NCI-H526 treated with DMSO at 0.1 percent for 48 hours (cell line): Measurements from ENCODE around the gene DIS3L.
"Not testable (repeated sequence)": the region's sequence is repeated elsewhere in the genome, so short reads cannot be mapped to it uniquely, and the experiment has no call there.

Experiments
- DNase-seq: peaks from one replicate; lab custom pipeline; 2025; lab: John Stamatoyannopoulos, UW

Gene DIS3L

GRCh38 chr15:66293419-66294156, at the start of gene DIS3L:
Gene DIS3L (plus strand): TSS chr15:66293568. CDS start chr15:66293597, 29 bp downstream.
- DNase-seq = peak; percentile 62

- not testable (repeated sequence) for DNase-seq
These were observed 47.5 kb upstream of the DIS3L start for GRCh38 chr15:66245832-66246231.

GRCh38 chr15:66246937-66247336, 46.4 kb upstream of the DIS3L start:
- no peak for DNase-seq

GRCh38 chr15:66249605-66250174, 43.7 kb upstream of the DIS3L start:
- DNase-seq = peak; percentile 7

- peak; percentile 22 for DNase-seq
These were observed 42.1 kb upstream of the DIS3L start for GRCh38 chr15:66251065-66251789.

- peak; percentile 74 for DNase-seq
These were observed 41.3 kb upstream of the DIS3L start for GRCh38 chr15:66251790-66252684.

- DNase-seq = peak; percentile 74
These were observed 40.5 kb upstream of the DIS3L start for GRCh38 chr15:66252685-66253417.

- DNase-seq = peak; percentile 29
These were observed 39.8 kb upstream of the DIS3L start, which contains the start of gene MEGF11 for GRCh38 chr15:66253418-66254088. Gene MEGF11 (minus strand): TSS chr15:66253750. CDS start chr15:66128403, 125,347 bp downstream.

- DNase-seq = no peak
These were observed 39.0 kb upstream of the DIS3L start for GRCh38 chr15:66254089-66254950.

GRCh38 chr15:66254951-66255676, 38.3 kb upstream of the DIS3L start:
- no peak for DNase-seq

GRCh38 chr15:66256692-66257091, 36.7 kb upstream of the DIS3L start:
- no peak for DNase-seq

GRCh38 chr15:66261056-66261455, 32.3 kb upstream of the DIS3L start:
- DNase-seq = no peak

- DNase-seq = not testable (repeated sequence)
These were observed 30.5 kb upstream of the DIS3L start for GRCh38 chr15:66262837-66263236.

GRCh38 chr15:66264859-66265513, 28.4 kb upstream of the DIS3L start:
- DNase-seq = no peak

- no peak for DNase-seq
These were observed 23.9 kb upstream of the DIS3L start for GRCh38 chr15:66269326-66270090.

- DNase-seq = no peak
These were observed 22.4 kb upstream of the DIS3L start for GRCh38 chr15:66270932-66271331.

- no peak for DNase-seq
These were observed 18.0 kb upstream of the DIS3L start for GRCh38 chr15:66275352-66275751.

- no peak for DNase-seq
These were observed 16.8 kb upstream of the DIS3L start for GRCh38 chr15:66276546-66276945.
